Activated T-cell treated with anti-CD3 and anti-CD28 coated beads, Interleukin-2, amount 50 U/mL, for 24 hours (primary cell): ENCODE data around the gene C11orf71.

ENCODE experiments used
- DNase-seq: peaks from one replicate; pipeline ENCODE4 v3.0.0-alpha.2; 2020
- H3K27ac Mint-ChIP-seq: 2 replicates; pipeline ENCODE4 v1.8.0; 2020; ENCODE audit warnings: mild to moderate bottlenecking, mixed read lengths
- H3K27me3 Mint-ChIP-seq: 2 replicates; pipeline ENCODE4 v1.8.0; 2020; ENCODE audit warnings: mixed read lengths
- H3K36me3 Mint-ChIP-seq: 2 replicates; pipeline ENCODE4 v1.8.0; 2020; ENCODE audit warnings: low read depth, mixed read lengths
- H3K4me1 Mint-ChIP-seq: 2 replicates; pipeline ENCODE4 v1.8.0; 2020; ENCODE audit warnings: low read depth, mixed read lengths
- H3K4me3 Mint-ChIP-seq: 2 replicates; pipeline ENCODE4 v1.8.0; 2020; ENCODE audit warnings: mild to moderate bottlenecking, moderate library complexity, mixed read lengths
- H3K9me3 Mint-ChIP-seq: 2 replicates; pipeline ENCODE4 v1.8.0; 2020; ENCODE audit warnings: mixed read lengths

The C11orf71 gene

DNA sequence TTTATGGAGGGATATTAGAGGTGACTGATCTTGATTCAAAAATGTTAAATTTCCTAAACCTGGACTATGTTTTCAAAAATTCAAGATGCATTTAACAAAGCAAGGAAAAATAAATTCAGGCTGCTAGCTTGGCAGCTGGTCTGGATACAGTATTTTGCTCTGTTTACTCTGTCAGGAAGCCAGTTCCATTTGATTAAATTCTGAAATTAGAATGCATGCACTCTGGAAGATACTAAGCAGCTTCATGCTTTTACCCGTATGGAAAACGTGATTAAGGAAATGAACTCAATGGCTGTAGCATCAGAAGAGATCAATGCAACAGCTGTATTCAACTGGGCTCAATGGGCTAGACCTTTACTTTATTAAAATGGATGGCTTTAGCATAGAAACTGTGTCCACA, 14.2 kb downstream of the C11orf71 start:
- DNase-seq, result no peak
- Mint-ChIP-seq H3K27me3 (peaks cover 10% of the 10 kb centered on the region), H3K9me3 (no peaks in the 10 kb centered on the region), H3K27ac (no peak overlapping the region), H3K4me1 (no peaks in the 10 kb centered on the region), H3K36me3 (no peaks in the 10 kb centered on the region), H3K4me3 (no peak overlapping the region)

- no peak for DNase-seq
- Mint-ChIP-seq H3K9me3 (no peaks in the 10 kb centered on the region), H3K4me1 (peaks cover 7% of the 10 kb centered on the region), H3K27me3 (peaks cover 14% of the 10 kb centered on the region), H3K36me3 (no peaks in the 10 kb centered on the region), H3K4me3 (no peak overlapping the region), H3K27ac (no peak overlapping the region)
These were observed 15.8 kb downstream of the C11orf71 start for GRCh38 chr11:114384487-114384886.

GRCh38 chr11:114382509-114382908, 17.8 kb downstream of the C11orf71 start:
- H3K27me3 Mint-ChIP-seq, result peaks cover 26% of the 10 kb centered on the region
- H3K4me1 Mint-ChIP-seq, result peaks cover 7% of the 10 kb centered on the region
- H3K36me3 Mint-ChIP-seq, result no peaks in the 10 kb centered on the region
- no peaks in the 10 kb centered on the region for H3K9me3 Mint-ChIP-seq
- no peak overlapping the region for H3K27ac Mint-ChIP-seq
- H3K4me3 Mint-ChIP-seq, result no peak overlapping the region
- no peak for DNase-seq

DNA sequence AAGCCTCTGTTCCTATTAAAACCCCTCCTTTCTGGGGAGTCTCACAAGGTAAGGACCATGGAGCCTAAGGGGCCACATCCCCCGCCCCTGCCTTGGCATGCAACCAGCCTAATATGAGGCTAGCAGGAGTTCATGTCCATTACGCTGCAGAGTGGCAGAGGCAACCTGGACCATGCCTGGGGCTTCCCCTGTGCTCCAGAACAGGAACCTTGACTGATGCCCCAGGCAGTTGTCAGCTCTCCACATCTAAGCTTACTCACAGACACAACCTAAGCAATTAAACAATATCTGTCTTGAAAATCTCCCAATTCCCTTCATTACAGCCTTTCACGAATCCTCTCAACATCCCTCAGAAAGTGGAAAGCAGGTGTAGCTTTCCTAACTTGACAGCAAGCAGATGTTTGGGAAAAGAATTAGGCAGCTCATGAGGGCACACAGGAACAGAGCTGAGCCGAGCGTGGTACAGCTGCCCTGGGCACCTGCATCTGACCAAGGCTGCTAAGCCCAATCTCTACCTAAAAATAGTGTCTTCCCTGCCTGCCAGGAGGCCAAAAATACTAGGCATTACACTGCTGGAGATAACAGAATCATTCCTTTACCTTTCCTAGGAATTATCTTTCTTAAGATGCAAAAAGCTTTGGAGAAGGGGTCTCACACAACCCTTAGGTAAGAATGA, 20.8 kb downstream of the C11orf71 start:
- Mint-ChIP-seq H3K27me3 (peaks cover 21% of the 10 kb centered on the region), H3K27ac (no peak overlapping the region), H3K36me3 (no peaks in the 10 kb centered on the region), H3K4me1 (peaks cover 7% of the 10 kb centered on the region), H3K9me3 (no peaks in the 10 kb centered on the region), H3K4me3 (no peak overlapping the region)
- DNase-seq, result no peak

DNA sequence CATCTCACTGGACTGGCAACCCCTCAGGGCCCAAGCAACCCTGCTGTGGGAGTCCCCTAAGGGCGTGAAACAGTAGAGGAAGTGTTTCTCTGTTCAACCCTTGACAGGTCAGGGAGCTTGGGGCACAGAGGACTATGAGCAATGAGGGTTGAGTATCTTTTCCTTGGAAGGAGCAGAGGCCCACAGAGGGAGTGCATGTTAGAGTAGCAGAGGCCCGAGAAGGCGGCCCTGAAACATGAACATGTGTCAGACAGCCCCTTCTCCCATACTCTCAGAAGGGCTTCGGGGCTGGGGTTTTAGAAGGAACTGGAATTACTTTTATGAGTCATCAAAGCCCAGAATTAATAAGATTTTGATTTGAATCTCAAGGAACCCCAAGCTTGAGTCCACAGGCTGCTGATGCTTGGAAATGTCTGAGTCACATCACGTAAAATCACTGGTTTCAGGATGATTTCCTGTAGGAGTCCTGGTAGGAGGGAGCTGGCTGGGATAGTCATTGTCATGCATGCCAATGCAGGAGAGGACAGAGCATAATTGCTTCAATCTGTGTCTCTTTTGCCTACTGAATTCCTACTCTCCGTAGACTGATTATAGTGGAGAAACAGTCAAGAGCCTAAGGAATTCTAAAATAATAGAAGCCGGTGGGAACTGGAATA, 22.6 kb downstream of the C11orf71 start:
- H3K27ac Mint-ChIP-seq, result no peak overlapping the region
- no peak for DNase-seq
- H3K9me3 Mint-ChIP-seq, result no peaks in the 10 kb centered on the region
- no peak overlapping the region for H3K4me3 Mint-ChIP-seq
- H3K4me1 Mint-ChIP-seq, result peaks cover 7% of the 10 kb centered on the region
- peaks cover 30% of the 10 kb centered on the region for H3K27me3 Mint-ChIP-seq
- no peaks in the 10 kb centered on the region for H3K36me3 Mint-ChIP-seq

- Mint-ChIP-seq H3K4me3 (no peak overlapping the region), H3K27me3 (peaks cover 40% of the 10 kb centered on the region), H3K9me3 (no peaks in the 10 kb centered on the region), H3K27ac (no peak overlapping the region), H3K36me3 (no peaks in the 10 kb centered on the region), H3K4me1 (no peaks in the 10 kb centered on the region)
- no peak for DNase-seq
These were observed 25.3 kb downstream of the C11orf71 start for GRCh38 chr11:114375052-114375451.

DNA sequence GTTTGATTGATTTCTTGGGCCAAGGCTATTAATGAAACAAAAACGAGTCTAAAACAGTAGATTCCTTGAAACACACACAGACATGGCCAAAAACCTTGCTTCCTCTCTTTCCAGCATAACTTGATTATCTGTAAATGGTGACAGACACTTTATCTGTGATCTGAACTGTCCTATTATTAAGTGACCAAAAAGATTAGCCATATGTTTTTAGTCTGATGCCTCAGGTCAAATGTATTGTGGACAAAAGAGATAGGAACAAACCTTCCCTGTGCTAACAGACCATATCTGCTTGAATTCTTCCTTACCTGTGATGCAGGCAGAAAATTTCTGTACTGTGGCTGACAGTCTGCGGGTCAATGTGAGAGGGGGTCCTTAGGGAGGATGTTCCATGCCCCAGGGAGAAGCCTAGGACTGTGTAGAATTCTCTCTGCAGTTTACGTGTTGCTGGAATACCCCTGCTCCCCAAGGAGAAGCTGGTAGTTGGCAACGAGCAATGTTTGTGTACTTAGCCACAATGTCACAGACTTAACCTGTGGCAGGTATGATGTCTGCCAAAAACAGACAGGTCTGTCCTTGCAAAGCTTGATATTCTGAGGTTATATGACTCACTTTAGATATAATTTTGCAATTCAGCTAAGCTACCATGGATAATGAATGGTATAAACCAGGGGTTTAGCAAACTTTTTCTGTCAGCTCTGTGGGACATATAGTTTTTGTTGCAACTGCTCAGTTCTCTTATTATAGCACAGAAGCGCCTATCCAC, 31.2 kb downstream of the C11orf71 start:
- Mint-ChIP-seq H3K9me3 (no peaks in the 10 kb centered on the region), H3K36me3 (no peaks in the 10 kb centered on the region), H3K27me3 (peaks cover 36% of the 10 kb centered on the region), H3K4me1 (no peaks in the 10 kb centered on the region), H3K4me3 (no peak overlapping the region), H3K27ac (no peak overlapping the region)
- DNase-seq, result no peak

- no peak overlapping the region for H3K27ac Mint-ChIP-seq
These were observed 32.9 kb downstream of the C11orf71 start for GRCh38 chr11:114367244-114367957.

GRCh38 chr11:114366331-114367243, 33.7 kb downstream of the C11orf71 start:
- Mint-ChIP-seq H3K4me1 (no peaks in the 10 kb centered on the region), H3K9me3 (no peaks in the 10 kb centered on the region), H3K36me3 (no peaks in the 10 kb centered on the region), H3K27ac (no peak overlapping the region), H3K4me3 (no peak overlapping the region), H3K27me3 (peaks cover 23% of the 10 kb centered on the region)
- no peak for DNase-seq

More at GRCh38 chr11:114367244-114367957, 32.9 kb downstream of the C11orf71 start:
- H3K36me3 Mint-ChIP-seq, result no peaks in the 10 kb centered on the region
- H3K4me3 Mint-ChIP-seq, result no peak overlapping the region
- no peaks in the 10 kb centered on the region for H3K4me1 Mint-ChIP-seq
- H3K9me3 Mint-ChIP-seq, result no peaks in the 10 kb centered on the region
- peaks cover 31% of the 10 kb centered on the region for H3K27me3 Mint-ChIP-seq
- no peak for DNase-seq

GRCh38 chr11:114362958-114363357, 37.4 kb downstream of the C11orf71 start:
- H3K4me3 Mint-ChIP-seq, result no peak overlapping the region
- no peaks in the 10 kb centered on the region for H3K9me3 Mint-ChIP-seq
- no peaks in the 10 kb centered on the region for H3K4me1 Mint-ChIP-seq
- no peak for DNase-seq
- no peak overlapping the region for H3K27ac Mint-ChIP-seq
- H3K27me3 Mint-ChIP-seq, result peaks cover 37% of the 10 kb centered on the region
- H3K36me3 Mint-ChIP-seq, result no peaks in the 10 kb centered on the region

DNA sequence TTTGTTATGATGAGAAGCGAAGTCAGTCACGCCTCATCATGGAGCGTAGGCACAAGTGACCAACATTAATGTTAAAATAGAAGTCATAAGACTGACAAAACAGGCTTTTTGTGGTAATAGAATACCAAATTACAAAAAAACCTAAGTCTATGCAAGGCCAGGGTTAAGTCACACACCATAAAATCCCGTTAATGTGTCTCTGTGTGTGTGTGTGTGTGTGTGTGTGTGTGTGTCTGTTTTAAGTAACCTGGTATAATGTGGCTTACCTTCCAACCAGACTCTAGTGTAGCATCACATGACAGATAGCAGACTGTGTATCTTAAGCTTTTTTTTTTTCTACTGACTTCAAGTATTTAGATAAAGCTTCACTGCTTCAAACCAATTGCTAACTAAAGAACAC, 38.0 kb downstream of the C11orf71 start:
- DNase-seq, result no peak
- no peaks in the 10 kb centered on the region for H3K36me3 Mint-ChIP-seq
- H3K9me3 Mint-ChIP-seq, result no peaks in the 10 kb centered on the region
- no peak overlapping the region for H3K27ac Mint-ChIP-seq
- peaks cover 32% of the 10 kb centered on the region for H3K27me3 Mint-ChIP-seq
- no peak overlapping the region for H3K4me3 Mint-ChIP-seq
- H3K4me1 Mint-ChIP-seq, result no peaks in the 10 kb centered on the region

- H3K4me1 Mint-ChIP-seq, result no peaks in the 10 kb centered on the region
- H3K4me3 Mint-ChIP-seq, result no peak overlapping the region
- no peak overlapping the region for H3K27ac Mint-ChIP-seq
- DNase-seq, result no peak
- peaks cover 26% of the 10 kb centered on the region for H3K27me3 Mint-ChIP-seq
- no peaks in the 10 kb centered on the region for H3K9me3 Mint-ChIP-seq
- H3K36me3 Mint-ChIP-seq, result no peaks in the 10 kb centered on the region
These were observed 41.0 kb downstream of the C11orf71 start for GRCh38 chr11:114359342-114359741.

DNA sequence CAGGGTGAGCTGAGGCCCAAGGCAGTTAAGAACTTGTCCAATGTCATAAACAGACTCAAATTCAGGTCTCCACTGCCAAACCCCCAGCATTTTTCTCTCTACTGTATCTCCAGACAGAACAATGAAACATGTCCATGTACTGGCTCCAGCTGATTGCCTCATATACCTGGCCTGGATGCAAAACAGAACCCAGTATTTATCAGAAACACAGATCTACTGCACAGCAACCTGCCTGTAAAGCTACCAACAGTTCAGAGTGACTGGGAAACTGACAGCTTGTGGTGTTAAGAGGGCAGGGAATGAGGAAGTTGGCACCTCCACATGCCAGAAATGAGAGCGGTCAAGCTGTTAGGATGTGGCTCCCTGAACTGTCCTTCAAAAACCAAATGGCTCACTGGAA, 41.6 kb downstream of the C11orf71 start:
- Mint-ChIP-seq H3K27me3 (peaks cover 22% of the 10 kb centered on the region), H3K27ac (no peak overlapping the region), H3K4me1 (no peaks in the 10 kb centered on the region), H3K4me3 (no peak overlapping the region), H3K9me3 (no peaks in the 10 kb centered on the region), H3K36me3 (no peaks in the 10 kb centered on the region)
- no peak for DNase-seq

- Mint-ChIP-seq H3K27me3 (peaks cover 8% of the 10 kb centered on the region), H3K36me3 (no peaks in the 10 kb centered on the region), H3K9me3 (no peaks in the 10 kb centered on the region), H3K4me1 (no peaks in the 10 kb centered on the region), H3K4me3 (no peak overlapping the region), H3K27ac (no peak overlapping the region)
- no peak for DNase-seq
These were observed 46.2 kb downstream of the C11orf71 start for GRCh38 chr11:114354076-114354475.
